GM12875 (cell line): ENCODE measurements around the gene DYNLT1.
"Not testable (repeated sequence)": the region's sequence is repeated elsewhere in the genome, so short reads cannot be mapped to it uniquely, and the experiment has no call there.

Experiments
- H3K4me3 ChIP-seq: one replicate; pipeline ENCODE4 v1.5.1; 2011; ENCODE audit warnings: low read depth, low read length, control low read depth
- TF ChIP-seq, protein P1 (sequence below): IDR thresholded peaks from 2 replicates; pipeline ENCODE4 v1.5.1; 2011; ENCODE audit warnings: low read depth, mild to moderate bottlenecking, control low read depth, inconsistent platforms, low read length, moderate library complexity, borderline replicate concordance; ENCODE audit not compliant: insufficient read depth

Gene DYNLT1

DNA sequence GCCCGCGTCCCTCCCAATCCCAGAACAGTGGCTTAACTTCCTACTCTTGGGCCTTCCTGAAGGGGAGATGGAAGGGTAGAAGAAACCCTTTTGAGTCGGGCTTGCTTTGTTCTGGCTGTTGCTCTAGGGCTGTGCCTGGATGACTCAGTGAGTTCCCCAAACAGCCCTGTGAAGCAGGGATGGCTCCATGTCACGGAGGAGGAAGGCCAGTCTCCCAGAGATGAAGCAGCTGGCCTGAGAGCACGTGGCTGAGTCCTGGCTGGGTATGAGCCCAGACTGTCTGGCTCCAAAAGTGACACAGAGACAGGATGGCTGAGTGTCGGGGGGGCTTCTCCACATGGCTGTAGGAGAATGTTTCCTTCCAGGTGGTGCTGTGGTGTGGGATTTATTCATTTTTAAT is 10.0 kb upstream of the DYNLT1 start:
- no peak overlapping the region for H3K4me3 ChIP-seq
- TF ChIP-seq, protein P1, sequence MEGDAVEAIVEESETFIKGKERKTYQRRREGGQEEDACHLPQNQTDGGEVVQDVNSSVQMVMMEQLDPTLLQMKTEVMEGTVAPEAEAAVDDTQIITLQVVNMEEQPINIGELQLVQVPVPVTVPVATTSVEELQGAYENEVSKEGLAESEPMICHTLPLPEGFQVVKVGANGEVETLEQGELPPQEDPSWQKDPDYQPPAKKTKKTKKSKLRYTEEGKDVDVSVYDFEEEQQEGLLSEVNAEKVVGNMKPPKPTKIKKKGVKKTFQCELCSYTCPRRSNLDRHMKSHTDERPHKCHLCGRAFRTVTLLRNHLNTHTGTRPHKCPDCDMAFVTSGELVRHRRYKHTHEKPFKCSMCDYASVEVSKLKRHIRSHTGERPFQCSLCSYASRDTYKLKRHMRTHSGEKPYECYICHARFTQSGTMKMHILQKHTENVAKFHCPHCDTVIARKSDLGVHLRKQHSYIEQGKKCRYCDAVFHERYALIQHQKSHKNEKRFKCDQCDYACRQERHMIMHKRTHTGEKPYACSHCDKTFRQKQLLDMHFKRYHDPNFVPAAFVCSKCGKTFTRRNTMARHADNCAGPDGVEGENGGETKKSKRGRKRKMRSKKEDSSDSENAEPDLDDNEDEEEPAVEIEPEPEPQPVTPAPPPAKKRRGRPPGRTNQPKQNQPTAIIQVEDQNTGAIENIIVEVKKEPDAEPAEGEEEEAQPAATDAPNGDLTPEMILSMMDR, result no peak

GRCh38 chr6:158653577-158654354 is 9.2 kb upstream of the DYNLT1 start:
- TF ChIP-seq, protein P1, result no peak
- no peak overlapping the region for H3K4me3 ChIP-seq

- H3K4me3 ChIP-seq, result not testable (repeated sequence)
Measured at GRCh38 chr6:158651981-158652737, 7.6 kb upstream of the DYNLT1 start.

GRCh38 chr6:158649289-158650143 is 5.0 kb upstream of the DYNLT1 start, which contains the start of gene SYTL3:
SYTL3 (plus strand) TSS chr6:158650054; CDS start chr6:158663269, 13,215 bp downstream.
- TF ChIP-seq, protein P1, result no peak
- H3K4me3 ChIP-seq, result no peak within 1 kb of the TSS

DNA sequence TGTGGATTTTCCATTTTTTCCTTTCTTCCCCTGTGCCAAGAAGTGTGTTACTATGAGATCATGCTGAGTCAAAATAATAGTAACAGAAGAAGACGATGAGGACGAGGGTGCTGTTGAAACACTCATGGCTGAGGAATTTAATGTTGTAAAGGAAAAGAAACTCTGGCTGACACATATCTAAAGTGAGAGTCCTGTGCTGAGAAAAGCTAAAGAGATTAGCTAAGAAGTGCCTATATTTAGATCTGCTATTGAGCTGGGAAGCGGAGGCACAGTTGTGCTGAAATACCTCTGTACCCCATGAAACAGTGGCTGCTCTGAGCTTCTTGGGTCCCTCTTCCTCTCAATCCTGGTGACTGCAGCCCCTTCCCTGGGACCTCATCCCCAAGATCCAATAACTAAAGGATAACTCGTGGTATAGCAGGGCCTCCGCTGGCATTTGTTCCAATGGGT is 4.2 kb upstream of the DYNLT1 start:
- TF ChIP-seq, protein P1, result no peak
- no peak overlapping the region for H3K4me3 ChIP-seq

DNA sequence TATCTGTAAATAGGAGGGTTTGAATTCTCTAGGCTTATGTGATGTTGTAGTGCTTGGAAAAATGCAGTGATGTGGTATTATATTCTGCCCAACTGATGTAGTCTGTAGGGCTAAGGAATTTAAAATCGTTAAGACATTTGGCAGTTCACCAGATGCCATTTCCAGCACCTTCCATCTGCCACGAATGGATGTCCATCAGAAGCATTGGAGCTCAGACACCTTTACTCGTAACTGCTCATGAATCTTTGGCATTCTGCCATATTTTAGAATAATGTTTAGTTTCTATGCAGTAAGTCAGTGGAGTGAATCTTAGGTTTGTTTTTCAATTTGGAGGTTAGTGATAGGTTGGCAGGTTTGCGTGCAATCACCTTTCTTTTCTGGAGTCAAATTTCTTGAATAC is 3.0 kb upstream of the DYNLT1 start:
- H3K4me3 ChIP-seq, result no peak overlapping the region
- TF ChIP-seq, protein P1, result no peak
